GM03348 (cell line): ENCODE data around the gene DMAP1.

Source experiments
- DNase-seq: peaks from one replicate; pipeline ENCODE4 v3.0.0; 2012; ENCODE audit warnings: low spot score

The DMAP1 gene

DNA sequence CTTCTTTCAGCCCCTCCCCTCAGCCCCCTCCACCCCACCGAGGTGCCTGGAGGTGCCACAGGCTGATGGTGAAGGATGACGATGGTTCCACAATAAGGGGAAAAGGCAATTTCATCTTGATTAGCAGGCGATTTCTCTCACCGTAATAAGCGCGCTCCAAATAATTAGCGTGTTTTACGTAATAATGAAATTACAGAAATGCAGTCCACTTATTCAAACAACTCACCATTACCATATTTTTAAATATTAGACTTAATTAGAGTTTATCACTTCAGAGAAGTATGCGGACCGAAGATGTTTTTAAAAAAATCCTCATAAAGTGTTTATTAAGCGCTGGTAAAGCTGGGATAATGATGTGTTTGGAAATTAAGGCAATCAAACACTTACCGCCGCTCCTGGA lies 14.9 kb downstream of the DMAP1 start:
- DNase-seq, result no peak

DNA sequence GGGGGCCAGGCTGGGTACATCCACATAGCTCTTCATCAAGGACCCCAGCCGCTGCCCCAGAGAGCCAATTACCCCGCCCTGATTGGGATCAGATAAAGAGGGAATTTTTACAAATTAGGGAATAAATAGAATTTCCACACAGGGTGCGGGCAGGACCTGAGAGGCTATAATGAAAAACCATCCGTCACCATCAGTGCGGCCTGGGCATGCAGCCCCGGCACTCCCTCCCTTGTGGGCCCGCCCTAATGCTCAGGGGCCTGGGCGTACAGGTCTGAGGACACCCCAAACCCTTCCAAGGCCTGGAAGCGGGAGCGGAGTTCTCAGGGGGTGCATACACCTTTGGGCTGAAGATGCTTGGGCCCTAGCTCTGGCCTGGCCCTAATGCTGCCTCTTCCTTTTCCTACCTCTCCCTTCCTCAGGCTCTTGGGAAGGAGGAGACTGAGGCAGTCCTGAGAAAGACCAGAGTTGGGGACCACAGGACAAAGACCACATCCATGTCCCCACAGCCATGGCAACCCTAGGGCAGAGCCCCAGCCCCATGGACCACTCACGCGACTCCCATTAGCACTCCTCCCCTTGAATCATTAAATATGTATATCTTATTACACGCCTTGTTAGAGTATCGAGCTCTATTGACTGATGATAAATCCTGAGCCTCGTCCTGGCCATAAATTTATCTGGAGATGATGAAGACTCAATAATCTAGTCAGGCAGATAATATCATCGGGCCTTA lies 16.3 kb downstream of the DMAP1 start:
- DNase-seq, result no peak

DNA sequence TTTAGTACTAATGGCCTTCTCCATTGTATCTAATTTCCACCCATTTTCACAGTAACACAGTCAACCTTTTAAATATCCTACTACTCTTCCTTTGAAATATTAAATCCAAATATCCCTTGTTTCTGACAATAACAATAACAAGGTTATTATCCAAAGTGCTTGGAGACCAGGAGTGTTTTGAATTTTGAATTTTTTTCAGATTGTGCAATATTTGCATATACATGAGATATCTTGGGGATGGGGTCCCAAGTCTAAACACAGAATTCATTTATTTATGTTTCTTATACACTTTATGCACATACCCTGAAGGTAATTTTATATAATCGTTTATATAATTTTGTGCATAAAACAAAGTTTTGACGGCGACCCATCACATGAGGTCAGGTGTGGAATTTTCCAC lies 17.5 kb downstream of the DMAP1 start:
- DNase-seq, result no peak

DNA sequence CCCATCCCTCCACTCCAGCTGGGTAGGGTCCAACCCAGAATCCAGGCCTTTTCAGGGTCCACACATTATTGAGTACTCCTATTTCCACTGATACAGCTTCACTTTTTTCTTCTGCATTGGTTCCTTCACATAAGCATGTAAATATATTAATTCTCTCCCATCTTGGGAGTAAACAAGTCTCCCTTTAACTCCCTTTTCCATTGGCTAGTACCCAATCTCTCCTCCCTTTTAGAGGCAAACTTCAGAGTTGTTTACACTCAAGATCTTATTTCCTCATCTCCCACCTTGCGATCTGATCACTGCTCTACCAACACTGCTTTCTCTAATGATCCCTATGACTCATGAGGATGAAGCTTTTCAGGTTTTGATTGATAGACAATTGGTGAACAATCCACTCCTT lies 20.3 kb downstream of the DMAP1 start:
- no peak for DNase-seq

DNA sequence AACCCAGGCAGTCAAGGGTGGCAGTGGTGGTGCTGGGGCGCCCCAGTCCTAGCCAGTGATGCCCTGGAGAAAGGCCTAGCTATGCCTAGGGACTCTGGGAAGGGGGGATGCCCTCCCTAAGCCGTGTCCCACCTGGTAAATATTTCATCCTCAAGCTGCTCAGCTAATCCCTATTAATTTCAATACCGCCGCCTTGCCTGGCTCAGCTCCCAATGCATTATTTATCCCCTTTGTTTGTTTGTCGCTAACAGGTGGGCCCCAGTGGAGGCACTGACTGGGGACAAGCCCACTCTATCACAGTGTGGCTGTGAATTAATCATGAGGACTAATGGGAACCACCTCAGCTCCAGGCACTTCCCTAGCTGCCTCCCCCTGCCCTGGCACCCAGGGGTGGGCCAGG lies 22.5 kb downstream of the DMAP1 start:
- no peak for DNase-seq

DNA sequence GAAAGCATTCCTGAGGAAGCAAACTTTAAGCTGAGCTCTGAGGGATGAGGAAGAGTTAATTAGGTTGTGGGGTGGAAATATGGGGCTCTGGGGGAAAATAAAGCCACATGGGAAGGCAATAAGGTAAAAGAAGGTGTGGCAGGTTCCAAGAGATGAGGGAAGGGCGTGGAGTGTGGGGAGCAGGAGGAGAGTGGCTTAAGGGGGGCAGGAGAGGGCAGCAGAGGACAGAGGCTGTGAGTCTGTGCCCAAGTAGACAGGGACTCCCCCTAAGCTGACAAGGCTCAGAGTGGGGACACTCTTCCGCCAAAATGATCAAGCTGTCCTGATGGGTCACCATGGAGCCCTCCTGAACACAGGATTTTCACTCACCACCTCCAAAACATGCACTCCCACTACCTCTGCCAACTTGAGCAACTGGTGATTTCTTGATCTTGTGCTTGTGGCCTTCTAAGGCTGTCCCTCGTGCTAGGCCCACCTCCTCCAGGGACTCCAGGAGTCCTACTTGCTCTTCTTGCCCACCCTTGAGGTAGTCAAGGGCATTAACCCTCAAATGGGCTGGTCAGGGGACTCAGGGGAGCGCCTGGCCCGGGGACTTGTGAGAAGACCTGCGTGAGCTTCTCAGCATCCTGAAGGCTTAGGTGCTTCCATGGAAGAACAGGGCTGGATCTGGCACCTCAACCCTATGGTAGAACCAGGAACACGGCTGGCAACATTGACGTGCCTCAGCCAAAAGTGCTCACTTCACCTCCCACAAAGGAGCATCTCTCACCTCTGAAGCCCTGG lies 23.4 kb downstream of the DMAP1 start:
- no peak for DNase-seq

DNA sequence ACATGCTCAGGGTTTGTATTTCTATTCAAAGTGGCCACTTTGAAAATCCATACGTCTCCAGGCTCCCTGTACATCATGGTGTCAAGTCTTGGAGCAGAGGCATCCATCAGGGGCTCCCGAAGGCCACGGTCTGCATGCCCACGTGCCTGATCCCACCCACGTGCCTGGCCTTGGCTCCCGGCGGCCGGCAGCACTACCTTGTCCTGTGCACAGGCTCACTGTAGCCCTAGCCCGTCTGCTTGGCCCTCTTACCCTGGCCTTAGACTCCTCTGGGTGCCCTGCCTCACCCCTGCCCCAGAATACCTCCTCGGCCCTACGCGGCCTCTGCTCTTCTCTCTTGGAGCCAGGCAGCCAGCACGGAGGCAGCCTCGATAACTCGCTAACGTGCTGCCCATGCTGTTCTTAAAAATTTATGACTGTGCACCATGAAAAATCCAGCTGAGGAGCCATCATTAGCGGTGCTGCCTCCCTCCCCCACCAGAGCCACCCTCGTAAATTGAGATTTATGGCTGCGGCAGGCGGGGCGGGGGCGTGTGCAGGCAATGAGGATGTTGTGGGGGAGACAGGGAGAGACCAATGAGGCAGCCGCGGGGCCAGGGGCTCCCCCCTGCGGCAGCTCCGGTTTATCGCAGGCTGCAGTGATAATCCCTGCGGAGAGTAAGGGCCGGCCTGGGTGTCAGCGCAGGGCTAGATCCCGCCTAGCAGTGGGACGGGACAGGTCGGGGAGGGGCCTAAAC lies 24.6 kb downstream of the DMAP1 start:
- peak; percentile 73 for DNase-seq

DNA sequence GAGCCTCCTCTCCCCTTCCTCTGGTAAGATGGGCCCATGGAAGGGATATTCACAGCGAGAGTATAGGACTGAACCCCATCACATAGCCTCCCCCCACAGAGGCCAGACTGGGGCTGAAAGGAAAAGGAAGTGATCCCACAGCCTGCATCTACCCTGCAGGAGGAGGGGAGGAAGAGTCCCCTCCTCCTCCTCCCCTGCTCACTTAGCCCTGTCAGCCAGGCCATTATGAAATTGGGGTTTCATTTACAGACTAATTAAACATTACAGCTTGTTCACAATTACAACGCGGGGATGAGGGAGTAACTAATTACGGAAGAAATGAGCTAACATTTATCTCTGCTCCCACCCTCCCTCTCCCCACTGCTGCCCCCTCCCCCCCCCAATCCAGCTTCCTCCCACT lies 25.4 kb downstream of the DMAP1 start:
- no peak for DNase-seq

DNA sequence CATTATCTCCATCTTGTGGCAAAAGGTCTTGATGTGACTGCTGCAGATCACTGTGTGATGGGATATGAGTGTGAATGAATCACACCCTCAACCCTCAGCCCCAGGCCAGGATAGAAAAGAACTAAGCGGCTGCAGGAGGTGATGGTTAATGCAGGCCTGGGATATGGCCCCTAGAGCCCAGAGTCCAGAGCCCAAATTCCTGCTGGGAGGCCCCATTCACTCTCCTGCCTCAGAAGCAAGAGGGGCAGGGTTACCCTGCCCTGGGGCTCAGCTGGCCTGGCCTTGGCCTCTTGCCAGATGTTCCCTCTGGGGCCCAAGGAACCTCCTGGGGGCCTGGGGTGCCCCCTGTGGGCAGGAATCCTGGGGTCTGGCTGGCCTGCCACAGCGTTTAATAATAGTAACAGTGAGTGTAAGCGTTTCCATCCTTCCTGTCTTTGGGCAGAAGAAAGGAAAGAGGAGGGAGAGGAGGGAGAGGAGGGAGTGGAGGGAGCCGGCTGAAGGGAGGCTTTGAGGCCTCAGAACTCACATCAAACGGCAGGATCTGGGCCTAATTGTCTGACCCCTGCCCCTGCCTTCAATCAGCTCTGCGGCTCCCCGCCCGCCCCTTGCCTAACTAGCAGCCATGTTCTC lies 26.2 kb downstream of the DMAP1 start:
- peak; percentile 53 for DNase-seq

DNA sequence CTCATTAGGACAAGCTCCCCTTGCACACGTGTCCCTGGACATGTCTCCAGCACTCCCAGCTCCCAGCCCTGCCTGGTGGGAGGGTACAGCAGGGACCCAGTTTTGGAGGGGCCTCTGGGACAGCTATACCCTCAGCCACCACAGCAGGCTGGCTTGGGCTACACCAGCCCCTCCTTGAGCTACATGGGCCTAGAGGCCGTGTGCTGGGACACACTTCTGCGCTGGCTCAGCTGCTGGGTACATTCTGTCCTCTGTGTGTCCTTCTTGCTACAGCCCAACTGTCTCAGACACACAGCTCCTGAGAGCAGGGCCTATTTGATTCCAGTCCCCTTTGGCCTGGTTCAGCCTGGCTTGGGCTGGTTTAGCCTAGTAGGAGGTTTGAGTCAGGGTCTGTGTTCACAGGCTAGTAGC lies 26.7 kb downstream of the DMAP1 start:
- no peak for DNase-seq

DNA sequence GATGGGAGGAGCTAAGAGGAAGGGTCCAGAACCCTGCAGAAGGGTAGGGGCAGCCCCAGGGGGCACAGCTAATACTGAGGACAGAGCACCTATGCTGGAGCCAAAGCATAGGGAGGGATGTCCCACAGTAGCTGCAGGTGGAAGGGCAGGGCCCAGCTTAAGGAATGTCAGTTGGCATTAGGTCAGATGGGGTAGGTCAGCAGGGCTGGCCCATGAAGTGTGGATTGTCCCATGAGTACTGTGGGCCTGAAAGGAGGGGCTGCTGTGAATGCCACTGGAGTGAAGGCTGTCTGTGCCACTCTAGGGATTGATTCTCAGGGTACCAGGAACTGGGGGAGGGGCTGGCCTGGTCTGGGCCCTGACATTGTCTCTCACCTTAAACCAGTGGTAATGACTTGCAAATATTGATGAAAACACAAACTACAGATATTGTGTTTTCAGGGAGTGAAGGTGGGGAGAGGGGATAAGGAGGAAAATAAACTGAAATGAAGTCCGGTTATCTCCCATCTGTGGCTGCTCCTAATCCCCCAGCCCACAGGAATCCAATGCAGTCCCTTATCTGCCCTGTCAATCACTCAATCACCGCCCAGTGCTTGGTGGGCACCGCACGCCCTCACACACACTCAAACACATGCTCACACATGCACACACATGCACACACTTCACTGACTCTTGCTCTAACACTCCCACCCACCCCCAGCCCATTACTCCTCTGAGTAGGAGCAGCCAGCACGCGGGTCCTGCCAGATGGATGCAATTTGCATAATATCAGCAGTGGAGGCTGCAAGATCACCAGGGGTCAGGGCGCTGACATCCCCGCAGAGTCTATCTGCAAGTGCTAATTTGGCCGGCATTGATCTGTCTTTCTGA lies 27.8 kb downstream of the DMAP1 start:
- no peak for DNase-seq

DNA sequence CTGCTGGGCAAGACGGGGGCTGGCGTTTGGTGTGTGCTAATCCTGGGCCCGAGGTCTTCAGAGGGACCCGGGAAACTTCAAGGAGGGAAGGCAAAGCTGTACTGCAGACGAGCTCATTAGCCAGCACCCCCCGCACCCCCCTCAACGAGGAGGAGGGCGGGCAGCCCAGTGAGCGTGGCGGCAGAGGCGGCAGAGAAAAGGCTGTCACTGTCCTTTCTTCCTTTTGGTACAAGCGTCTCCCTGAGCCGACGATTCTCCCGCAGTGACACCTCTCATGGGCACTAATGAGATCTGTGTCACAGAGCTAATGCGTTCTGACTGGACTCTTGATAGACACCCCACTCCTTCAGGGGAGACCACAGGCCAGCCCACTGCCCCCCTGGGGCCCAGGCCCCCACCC lies 29.5 kb downstream of the DMAP1 start:
- DNase-seq, result no peak

DNA sequence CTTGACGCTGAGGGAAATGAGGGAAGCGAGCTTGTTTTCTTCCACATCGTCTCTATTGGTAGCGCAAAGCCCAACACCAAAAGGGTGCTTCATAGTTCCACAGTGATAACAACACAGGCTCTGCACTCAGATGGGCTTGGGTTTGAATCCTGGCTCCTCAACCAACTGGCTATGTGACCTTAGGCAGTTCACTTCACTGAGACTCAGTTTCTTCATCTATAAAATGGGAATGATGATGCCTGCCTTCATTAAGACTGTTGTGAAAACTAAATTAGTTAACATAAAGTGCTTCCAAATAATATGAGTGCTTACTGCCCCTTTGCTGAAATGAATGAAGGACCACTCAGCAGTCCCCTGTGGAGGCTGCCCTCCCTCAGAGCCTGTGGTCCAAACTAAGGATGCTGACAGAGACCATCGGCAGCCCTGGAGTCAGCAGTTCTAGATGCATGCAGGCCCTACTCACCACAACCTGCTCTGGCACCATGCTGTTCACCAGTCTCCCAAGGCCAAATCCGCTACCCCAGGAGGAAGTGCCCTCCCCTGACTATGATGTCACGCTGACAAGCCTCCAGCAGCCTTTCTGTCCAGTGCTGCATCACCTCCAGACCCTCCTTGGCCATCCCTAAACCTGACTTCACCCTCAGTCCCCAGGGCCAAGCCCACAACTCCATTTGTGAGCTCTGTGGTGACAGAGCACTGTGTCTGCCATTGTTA lies 30.7 kb downstream of the DMAP1 start:
- DNase-seq, result no peak

DNA sequence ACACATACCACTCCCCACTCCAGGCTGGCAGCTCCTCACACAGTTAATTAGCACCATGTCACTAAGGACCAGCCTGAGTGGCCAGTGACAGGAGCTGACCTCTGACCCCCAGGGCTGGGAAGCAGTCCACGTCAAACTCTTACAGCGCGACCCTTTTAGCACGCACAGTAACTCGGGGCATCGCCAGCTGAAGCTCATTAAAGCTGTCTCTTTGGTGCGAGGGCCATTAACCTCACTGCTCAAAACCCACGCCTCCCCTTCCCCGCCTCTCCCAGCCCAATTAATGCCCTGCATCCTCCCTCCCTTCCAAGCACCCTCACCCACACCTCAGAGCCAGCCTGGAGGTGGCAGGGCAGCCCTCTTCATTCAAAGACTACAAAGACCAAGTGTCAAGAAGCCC lies 31.7 kb downstream of the DMAP1 start:
- DNase-seq, result no peak

DNA sequence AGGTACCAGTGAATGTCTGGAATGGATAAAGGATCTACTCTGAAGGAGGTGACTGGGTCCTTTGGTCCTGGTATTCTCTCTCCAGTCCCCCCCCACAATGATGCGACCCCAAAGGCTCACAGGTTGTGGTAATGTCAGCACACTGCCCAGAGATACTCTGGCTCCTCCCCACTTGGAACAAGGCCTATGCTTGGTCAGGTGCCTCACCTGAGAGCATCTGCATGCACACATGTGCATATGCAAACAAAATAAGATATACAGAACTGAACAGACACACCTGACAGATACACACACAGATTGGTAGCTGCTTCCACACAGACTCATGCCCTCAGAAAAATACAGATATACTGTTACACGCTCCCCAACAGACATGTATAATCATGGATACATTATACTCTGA lies 33.5 kb downstream of the DMAP1 start:
- DNase-seq, result no peak

DNA sequence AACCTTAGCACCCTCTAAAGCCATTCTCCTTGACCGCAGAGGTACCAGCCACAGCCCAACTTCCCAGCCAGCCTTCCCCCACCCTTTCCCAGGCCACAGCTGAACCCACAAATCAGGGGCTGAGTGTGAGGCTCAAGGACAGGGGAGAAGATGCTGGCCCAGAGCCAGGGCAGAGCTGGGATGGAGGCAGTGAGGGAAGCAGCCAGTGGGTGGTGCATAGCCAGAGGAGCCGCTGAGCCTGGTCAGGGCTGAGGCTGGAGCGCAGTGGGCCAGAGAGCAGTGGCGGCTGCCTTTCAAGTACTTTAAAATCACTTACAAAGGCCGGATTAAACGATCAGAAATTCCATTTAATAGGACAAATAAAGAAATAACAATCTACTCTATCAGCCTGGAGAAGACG lies 36.3 kb downstream of the DMAP1 start:
- DNase-seq, result no peak

DNA sequence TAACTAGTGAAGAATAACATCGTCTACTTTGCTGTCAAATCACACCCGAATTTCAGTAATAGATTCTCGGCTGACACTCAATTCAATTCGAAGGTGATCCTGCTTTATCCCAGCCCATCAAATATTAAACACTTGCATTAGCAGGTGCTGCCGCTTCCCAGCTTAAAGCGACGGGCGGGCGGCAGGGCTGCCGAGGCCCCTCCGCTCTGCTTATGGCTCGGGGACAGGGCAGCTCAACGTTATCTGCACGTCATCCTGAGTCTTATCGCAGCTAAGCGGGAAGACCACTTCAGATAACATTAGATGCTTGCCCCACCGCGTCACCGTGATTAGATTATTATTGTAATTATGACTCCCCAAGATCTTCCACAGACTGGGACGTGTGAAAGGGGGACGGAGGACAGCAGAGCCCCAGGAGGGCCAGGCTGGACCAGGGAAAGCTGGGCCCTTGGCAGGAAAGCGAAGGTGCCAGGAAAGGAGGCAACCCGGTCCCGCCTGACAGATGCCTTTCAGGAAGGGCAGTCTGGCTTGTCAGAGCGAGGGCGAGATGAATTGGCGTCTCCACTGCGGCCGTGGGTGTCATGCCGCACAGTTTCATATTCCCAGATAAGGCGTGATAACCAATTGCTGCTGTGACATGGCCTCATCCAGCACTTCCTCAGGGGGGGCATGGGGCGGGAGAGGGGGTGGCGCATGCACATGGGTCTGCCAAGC lies 37.0 kb downstream of the DMAP1 start:
- DNase-seq, result no peak

DNA sequence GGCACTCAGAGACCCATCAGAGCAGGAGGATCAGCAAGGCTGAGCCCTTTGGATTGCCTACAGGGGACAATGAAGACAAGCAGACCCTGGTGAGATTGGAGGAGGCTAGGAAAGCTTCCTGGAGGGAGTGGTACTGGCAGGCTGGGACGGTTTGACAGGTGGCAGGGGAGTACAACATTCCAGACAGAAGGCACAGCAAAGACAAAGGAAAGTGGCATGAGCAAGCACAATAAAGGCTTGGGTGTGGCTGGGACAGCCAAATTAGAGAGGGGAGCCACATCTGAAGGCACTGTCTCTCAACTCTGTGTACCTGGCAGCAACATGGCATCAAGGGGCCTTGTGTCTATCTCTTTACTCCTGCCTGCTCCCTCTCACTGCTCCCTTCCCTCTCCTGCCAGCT lies 38.2 kb downstream of the DMAP1 start:
- no peak for DNase-seq

DNA sequence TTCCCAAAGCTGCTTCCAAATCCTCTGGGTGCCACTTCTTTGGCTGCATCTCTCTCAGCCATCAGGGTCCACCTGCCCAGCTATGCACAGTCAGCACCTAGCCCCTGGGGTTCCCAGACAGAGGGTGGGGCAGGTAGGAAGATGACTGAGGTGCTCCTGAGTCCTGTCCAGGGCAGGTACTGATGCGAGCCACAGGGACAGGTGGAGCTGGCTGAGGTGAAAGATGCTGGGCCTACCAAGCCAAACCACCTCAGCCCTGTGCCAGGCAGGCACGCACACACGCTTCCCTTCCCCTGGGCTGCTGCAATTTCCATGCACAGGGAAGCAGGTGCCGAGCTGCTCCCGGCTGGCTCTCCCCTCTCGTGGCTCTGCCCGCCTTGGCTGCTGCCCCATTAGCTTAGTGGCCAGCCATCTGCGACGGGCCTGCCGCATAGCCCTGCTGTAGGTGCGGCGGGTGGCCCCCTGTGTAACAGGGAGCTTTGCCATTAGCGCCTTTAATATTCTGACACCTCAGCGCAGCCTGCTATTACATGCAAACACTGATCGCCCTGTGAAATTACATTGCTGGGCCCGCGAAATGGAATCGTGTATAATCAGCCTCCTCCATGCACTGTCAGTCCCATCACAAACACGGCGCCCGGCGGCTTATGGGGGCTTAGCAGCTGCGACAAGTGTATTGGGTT lies 38.9 kb downstream of the DMAP1 start:
- DNase-seq, result no peak
